Tibial nerve (tissue), 4 donors: ENCODE measurements around the gene ST3GAL3. TPM values are rescaled to one million over a fixed set of nuclear protein-coding genes. Genes with fewer than 3 reads are reported as not detected.

Experiments used
- DNase-seq, 2 donors: peaks; one replicate each; pipeline ENCODE4 v3.0.0-alpha.2; 2019; ENCODE audit warnings: low spot score in 2 of 2
- H3K27ac ChIP-seq, 4 donors: fragments of 200-600 bp; sonication (generic) in 3 of 4; one replicate each; pipeline ENCODE4 v1.5.1; 2017 to 2019; ENCODE audit warnings: mild to moderate bottlenecking in 1 of 4
- H3K27me3 ChIP-seq, 2 donors: fragments of 200-600 bp; sonication (generic) in 1 of 2; one replicate each; pipeline versions ENCODE4 v1.5.1 to v1.6.0; 2017 to 2019
- H3K36me3 ChIP-seq, 3 donors: fragments of 200-600 bp; sonication (generic); one replicate each; pipeline ENCODE4 v1.5.1; 2018 to 2019
- H3K4me1 ChIP-seq, 4 donors: fragments of 200-600 bp; sonication (generic) in 3 of 4; one replicate each; pipeline ENCODE4 v1.5.1; 2017 to 2019
- H3K4me3 ChIP-seq, 4 donors: fragments of 200-600 bp; sonication (generic) in 3 of 4; one replicate each; pipeline ENCODE4 v1.5.1; 2017 to 2019; ENCODE audit warnings: mild to moderate bottlenecking in 1 of 4, moderate library complexity in 1 of 4
- H3K9me3 ChIP-seq, 4 donors: fragments of 200-600 bp; sonication (generic) in 3 of 4; one replicate each; pipeline ENCODE4 v1.5.1; 2017 to 2019
- EP300 ChIP-seq, 2 donors: sonication (generic); formaldehyde crosslinking; IDR thresholded peaks; one replicate each; pipeline ENCODE4 v1.6.1; 2017; ENCODE audit warnings: antibody characterized with exemption in 2 of 2, mild to moderate bottlenecking in 1 of 2
- POLR2A ChIP-seq, 2 donors: fragments of 450-650 bp; IDR thresholded peaks; one replicate each; pipeline ENCODE4 v1.6.1; 2017; ENCODE audit warnings: antibody characterized with exemption in 2 of 2, mild to moderate bottlenecking in 2 of 2, moderate library complexity in 2 of 2
- whole genome bisulfite sequencing, 2 donors: methylation state at CpG; one replicate each; pipeline ENCODE4 v1.1.5; 2018; 5-methylcytosine and 5-hydroxymethylcytosine counted together
- total RNA-seq, 4 donors: library from RNA; depleted of rRNA; stranded (reverse); fragments of >200 nt; gene quantifications; one replicate each; pipeline ENCODE4 v1.1.0, GENCODE V29; 2016
- TF ChIP-seq, protein P1 (sequence below), 5 experiments: fragments of 200-600 bp in 3 of 5; fragments of 450-650 bp in 2 of 5; sonication (generic) in 3 of 5; IDR thresholded peaks; one replicate each; pipeline ENCODE4 v1.5.1; 2016 to 2019; ENCODE audit warnings: antibody characterized with exemption in 5 of 5, mild to moderate bottlenecking in 3 of 5, moderate library complexity in 2 of 5

The ST3GAL3 gene
- total RNA-seq, 4 donors from 2014 or later, result 20.7 to 27.0 (median 24.1) TPM

GRCh38 chr1:43908226-43908625, 200.9 kb downstream of the ST3GAL3 start:
- Histone ChIP-seq H3K4me1 (peaks cover 0 to 7% (median 0%) of the 10 kb centered on the region in 4 donors), H3K4me3 (no peak overlapping the region), H3K27ac (no peak overlapping the region), H3K36me3 (peaks cover 0 to 37% (median 0%) of the 10 kb centered on the region in 3 donors), H3K9me3 (no peaks in the 10 kb centered on the region), H3K27me3 (no peaks in the 10 kb centered on the region)
- no peak for DNase-seq
- no peak for TF ChIP-seq EP300 (IDR thresholded peaks at IDR 0.05)
- TF ChIP-seq, protein P1, sequence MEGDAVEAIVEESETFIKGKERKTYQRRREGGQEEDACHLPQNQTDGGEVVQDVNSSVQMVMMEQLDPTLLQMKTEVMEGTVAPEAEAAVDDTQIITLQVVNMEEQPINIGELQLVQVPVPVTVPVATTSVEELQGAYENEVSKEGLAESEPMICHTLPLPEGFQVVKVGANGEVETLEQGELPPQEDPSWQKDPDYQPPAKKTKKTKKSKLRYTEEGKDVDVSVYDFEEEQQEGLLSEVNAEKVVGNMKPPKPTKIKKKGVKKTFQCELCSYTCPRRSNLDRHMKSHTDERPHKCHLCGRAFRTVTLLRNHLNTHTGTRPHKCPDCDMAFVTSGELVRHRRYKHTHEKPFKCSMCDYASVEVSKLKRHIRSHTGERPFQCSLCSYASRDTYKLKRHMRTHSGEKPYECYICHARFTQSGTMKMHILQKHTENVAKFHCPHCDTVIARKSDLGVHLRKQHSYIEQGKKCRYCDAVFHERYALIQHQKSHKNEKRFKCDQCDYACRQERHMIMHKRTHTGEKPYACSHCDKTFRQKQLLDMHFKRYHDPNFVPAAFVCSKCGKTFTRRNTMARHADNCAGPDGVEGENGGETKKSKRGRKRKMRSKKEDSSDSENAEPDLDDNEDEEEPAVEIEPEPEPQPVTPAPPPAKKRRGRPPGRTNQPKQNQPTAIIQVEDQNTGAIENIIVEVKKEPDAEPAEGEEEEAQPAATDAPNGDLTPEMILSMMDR (IDR thresholded peaks at IDR 0.05), result no peak
- 100% methylated on average over 2 of the region's 2 CpGs for WGBS, 2 donors

GRCh38 chr1:43908858-43909257, 201.5 kb downstream of the ST3GAL3 start:
- WGBS, 2 donors, result 91 to 92% methylated on average over 5 of the region's 5 CpGs
- TF ChIP-seq, protein P1 (IDR thresholded peaks at IDR 0.05), result no peak
- TF ChIP-seq POLR2A (IDR thresholded peaks at IDR 0.05), result no peak
- no peak for TF ChIP-seq EP300 (IDR thresholded peaks at IDR 0.05)
- H3K27ac ChIP-seq, result no peak overlapping the region
- H3K4me3 ChIP-seq, result no peak overlapping the region
- no peaks in the 10 kb centered on the region for H3K27me3 ChIP-seq
- H3K9me3 ChIP-seq, result no peaks in the 10 kb centered on the region
- peaks cover 0 to 38% (median 0%) of the 10 kb centered on the region in 3 donors for H3K36me3 ChIP-seq
- no peak for DNase-seq
- H3K4me1 ChIP-seq, result peaks cover 0 to 7% (median 0%) of the 10 kb centered on the region in 4 donors

DNA sequence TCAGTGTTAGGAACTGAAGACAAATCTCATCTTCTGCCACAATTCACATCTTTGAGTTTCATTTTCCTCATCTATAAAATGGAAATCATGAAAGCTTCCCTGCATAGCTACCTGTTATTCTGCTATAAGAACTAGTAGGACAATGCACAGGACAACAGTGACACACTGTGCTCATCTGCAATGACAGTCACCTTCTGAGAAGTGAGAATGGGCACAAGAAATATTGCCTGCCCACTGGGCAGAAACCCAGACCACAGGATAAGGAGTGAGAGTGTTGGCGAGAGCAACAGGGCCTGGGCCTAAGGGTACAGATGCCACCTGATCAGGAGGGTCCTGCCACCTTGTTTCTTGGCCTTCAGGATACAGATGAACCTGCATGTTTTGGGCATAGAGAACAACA, 203.0 kb downstream of the ST3GAL3 start:
- H3K27me3 ChIP-seq, result no peaks in the 10 kb centered on the region
- DNase-seq, result no peak
- H3K9me3 ChIP-seq, result no peaks in the 10 kb centered on the region
- WGBS, 2 donors, result 89 to 100% methylated on average over 1 of the region's 1 CpG
- peaks cover 0 to 38% (median 0%) of the 10 kb centered on the region in 3 donors for H3K36me3 ChIP-seq
- H3K27ac ChIP-seq, result no peak overlapping the region
- no peak overlapping the region for H3K4me3 ChIP-seq
- no peak for TF ChIP-seq EP300 (IDR thresholded peaks at IDR 0.05)
- TF ChIP-seq, protein P1 (IDR thresholded peaks at IDR 0.05), result no peak
- peaks cover 0 to 7% (median 0%) of the 10 kb centered on the region in 4 donors for H3K4me1 ChIP-seq

GRCh38 chr1:43912607-43913006, 205.3 kb downstream of the ST3GAL3 start:
- no peak overlapping the region for H3K27ac ChIP-seq
- 38 to 47% methylated on average over 2 of the region's 2 CpGs for WGBS, 2 donors
- H3K36me3 ChIP-seq, result peaks cover 0 to 31% (median 0%) of the 10 kb centered on the region in 3 donors
- TF ChIP-seq POLR2A (IDR thresholded peaks at IDR 0.05), result no peak
- no peak for DNase-seq
- peaks cover 0 to 7% (median 0%) of the 10 kb centered on the region in 4 donors for H3K4me1 ChIP-seq
- H3K9me3 ChIP-seq, result no peaks in the 10 kb centered on the region
- H3K4me3 ChIP-seq, result no peak overlapping the region
- no peaks in the 10 kb centered on the region for H3K27me3 ChIP-seq

DNA sequence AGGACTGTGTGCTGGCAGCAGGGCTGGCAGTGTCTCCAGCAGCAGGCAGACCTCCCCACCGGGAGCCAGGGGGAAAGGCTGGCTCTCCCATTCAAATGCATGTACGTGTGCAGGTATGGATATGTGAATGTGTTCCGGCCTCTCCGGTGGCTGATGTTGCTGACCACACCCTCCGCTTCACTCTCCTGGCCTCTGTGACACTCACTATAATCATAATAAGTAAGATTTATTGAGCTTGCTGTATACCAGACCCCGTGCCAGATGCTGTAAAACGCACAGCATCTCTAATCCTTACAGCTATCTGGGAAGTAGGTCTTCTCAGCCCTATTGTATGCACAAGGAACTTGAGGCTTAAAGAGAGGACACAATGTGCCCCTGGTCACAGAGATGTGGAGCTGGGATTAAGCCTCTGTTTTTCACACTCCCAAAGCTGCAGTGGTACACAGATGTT, 205.7 kb downstream of the ST3GAL3 start:
- Histone ChIP-seq H3K27ac (no peak overlapping the region), H3K4me1 (peaks cover 0 to 7% (median 0%) of the 10 kb centered on the region in 4 donors), H3K36me3 (peaks cover 0 to 27% (median 0%) of the 10 kb centered on the region in 3 donors), H3K27me3 (no peaks in the 10 kb centered on the region), H3K4me3 (no peak overlapping the region), H3K9me3 (no peaks in the 10 kb centered on the region)
- TF ChIP-seq, protein P1 (IDR thresholded peaks at IDR 0.05), result no peak
- TF ChIP-seq POLR2A (IDR thresholded peaks at IDR 0.05) (no peak), EP300 (IDR thresholded peaks at IDR 0.05) (no peak)
- 69 to 82% methylated on average over 7 of the region's 7 CpGs for WGBS, 2 donors
- DNase-seq, result no peak
